ENCODE results near the gene NCK2.

DNA sequence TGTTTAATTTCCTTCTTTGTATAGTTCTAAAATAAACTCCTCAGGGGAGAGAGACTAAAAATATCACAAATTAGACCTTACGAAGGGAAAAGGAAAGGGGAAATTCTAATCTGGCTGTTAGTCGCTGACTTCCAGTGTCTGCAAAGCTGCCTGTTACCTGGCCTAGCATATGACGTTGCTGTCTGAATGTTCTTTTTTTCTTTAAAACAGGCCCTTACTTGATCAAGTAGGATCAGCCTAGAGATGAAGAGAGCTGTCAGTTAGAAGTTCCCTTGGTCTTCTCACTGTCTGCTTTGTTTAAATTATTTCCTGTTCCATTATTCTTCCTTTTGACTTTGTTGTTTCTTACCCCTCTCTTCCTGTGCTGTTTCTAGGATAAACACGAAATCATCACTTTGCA, 11.2 kb downstream of the NCK2 start:
- TF ChIP-seq, protein P1, sequence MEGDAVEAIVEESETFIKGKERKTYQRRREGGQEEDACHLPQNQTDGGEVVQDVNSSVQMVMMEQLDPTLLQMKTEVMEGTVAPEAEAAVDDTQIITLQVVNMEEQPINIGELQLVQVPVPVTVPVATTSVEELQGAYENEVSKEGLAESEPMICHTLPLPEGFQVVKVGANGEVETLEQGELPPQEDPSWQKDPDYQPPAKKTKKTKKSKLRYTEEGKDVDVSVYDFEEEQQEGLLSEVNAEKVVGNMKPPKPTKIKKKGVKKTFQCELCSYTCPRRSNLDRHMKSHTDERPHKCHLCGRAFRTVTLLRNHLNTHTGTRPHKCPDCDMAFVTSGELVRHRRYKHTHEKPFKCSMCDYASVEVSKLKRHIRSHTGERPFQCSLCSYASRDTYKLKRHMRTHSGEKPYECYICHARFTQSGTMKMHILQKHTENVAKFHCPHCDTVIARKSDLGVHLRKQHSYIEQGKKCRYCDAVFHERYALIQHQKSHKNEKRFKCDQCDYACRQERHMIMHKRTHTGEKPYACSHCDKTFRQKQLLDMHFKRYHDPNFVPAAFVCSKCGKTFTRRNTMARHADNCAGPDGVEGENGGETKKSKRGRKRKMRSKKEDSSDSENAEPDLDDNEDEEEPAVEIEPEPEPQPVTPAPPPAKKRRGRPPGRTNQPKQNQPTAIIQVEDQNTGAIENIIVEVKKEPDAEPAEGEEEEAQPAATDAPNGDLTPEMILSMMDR (IDR thresholded peaks at IDR 0.05), result no peak
- no peak for TF ChIP-seq POLR2A (IDR thresholded peaks at IDR 0.05)
